RCC 7860 (cell line): Measurements from ENCODE around the gene AP1B1.
A peak's percentile ranks its signal among the peaks of the same experiment; 100 is the strongest.

ENCODE experiments used
- DNase-seq: peaks from one replicate; pipeline ENCODE4 v3.0.0-alpha.2; 2015; ENCODE audit warnings: low spot score
- FAIRE-seq: peaks from 2 replicates; lab custom pipeline; 2012; peaks lifted over from hg19 to GRCh38; lab: Jason Lieb, UNC

Gene AP1B1

DNA sequence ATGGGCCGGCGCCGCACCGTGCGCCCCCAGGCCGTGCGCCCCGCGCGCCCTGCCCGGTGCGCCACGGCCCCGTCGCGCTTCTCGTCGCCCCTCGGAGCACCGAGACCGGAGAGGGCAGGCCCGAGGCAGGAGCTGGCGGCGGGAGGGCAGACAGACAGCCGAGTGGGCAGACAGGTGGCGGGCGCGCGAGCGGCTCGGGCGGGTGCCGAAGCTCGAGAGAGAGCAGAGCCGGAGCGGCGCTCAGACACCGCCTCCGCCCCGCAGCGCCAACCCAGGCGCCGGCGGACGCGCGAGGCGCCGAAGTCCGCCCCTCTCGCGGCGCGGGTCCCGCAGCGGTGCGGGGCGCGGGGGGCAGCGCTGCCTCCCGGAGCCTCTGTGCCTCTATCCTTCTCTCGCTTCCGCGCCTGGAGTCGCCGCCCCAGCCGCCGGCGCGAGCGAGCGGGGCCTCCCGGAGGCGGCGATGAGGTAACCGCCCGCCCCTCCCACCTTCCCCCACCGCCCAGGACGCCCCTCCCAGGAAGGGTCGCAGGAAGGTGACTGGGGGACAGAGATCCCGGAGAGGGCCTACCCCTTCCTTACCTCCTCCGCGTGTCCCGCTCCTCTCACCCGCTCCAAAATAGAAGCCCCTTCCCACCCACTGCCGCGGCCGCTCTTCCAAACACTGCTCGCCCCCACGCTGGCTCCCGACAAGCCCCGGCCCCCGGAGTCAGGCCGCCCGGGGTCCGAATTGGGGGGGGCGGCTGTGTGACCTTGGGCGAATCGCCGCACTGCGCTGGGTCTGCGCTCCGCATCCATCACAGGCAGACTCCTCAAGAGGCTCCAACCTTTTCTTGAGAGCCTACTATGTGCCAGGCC lies 72.9 kb downstream of the AP1B1 start, which contains the start of gene RASL10A:
Gene RASL10A (minus strand): TSS at position 412 of the 855 bp plus-strand sequence. CDS start 451 bp downstream, outside the sequence.
- no peak for FAIRE-seq
- no peak for DNase-seq

DNA sequence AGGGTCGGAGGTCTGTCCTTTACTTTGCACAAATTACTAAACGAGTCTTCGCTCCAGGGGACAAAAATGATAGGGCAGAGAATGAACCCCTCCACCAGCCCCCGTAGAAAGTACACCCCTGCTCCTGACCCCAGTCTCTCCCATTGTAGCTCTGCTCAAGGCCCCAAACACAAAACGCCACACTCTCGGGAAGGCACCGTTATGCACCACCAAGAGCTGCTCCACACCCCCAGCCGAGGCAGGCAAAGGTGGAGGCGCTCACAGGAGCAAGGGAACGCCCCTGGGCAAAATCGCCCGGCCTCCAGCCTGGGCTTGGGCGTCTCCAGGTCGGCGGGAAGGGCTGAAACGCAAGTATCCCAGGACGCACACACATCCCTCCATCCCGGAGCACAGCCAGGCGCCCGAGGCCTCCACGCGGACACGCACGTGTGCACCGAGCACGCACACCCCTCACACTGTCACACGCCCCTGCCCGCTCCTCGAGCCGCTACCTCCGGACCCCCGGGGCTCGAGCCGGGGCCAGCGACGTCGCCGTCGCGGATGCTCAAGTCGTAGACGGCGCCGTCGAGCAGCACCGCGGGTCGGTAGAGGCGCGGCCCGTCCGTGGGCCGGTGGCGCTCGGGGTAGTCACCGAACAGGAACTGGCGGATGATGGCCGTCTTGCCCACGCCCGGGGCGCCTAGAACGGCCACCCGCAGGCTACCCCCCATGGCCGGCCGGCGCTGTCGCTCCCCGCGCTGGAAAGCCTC lies 73.7 kb downstream of the AP1B1 start:
- no peak for DNase-seq
- FAIRE-seq, result no peak

DNA sequence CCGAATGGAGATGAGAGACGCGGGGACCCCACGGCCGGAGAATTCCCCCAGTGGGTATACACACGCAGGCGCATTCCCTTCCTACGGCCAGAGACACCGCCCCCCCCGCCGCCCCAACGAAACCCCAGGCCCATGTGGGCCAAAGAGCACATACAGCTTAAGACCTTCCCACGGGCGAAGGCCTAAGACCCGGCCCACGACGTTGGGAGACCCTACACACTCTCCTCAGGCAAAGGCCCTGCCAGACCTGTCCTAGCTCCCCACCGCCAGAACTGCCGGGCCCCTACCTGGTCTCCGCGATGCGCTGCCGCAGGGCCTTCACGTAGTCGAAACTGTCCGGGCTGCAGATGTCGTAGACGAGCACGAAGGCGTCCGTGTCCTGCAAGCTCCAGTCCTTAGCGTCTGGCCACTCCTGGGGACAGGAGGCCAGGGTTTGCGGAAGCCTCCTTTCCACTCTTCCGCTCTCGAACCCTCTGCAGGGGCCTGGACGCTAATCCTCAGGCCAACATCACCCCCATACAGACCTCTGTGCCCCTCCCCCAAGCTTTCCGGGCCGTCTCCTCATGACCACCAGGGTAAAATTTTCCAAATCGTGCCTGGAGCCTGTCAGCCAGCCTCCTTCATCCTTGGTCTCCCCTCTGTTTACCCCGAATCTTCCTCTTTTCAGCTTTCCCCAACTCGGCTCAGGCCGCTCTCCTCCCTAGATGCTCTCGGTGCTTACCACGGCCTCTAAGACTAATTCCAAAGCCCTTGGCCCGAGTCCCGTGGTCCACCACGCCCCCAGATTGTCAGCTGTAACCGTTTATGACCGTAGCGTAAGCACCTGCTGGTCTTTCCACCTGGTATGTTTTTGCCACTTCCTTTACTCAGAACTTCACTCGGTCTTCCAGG lies 74.5 kb downstream of the AP1B1 start:
- DNase-seq, result no peak
- FAIRE-seq, result no peak

DNA sequence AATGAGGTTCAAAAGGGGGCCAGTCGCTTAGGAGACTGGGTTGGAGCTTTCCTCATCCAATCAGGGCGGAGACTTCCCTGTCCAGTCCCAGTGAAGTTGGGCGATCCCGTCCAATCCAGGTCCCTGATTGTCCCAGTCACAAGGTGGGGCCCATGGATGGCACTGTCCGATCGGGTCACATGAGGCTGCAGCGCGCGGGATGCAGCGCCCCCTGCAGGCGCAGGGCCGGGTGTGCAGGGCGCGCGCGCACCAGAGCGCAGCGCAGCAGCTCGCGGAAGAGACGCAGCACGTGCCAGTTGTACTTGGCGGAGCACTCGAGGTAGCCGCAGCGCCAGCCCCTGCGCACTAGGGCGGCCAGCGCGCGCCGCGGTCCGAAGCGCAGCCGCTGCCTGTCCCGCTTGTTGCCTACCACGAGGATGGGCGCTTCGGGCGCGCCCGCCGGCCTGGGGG lies 75.2 kb downstream of the AP1B1 start:
- DNase-seq (no peak), FAIRE-seq (no peak)

DNA sequence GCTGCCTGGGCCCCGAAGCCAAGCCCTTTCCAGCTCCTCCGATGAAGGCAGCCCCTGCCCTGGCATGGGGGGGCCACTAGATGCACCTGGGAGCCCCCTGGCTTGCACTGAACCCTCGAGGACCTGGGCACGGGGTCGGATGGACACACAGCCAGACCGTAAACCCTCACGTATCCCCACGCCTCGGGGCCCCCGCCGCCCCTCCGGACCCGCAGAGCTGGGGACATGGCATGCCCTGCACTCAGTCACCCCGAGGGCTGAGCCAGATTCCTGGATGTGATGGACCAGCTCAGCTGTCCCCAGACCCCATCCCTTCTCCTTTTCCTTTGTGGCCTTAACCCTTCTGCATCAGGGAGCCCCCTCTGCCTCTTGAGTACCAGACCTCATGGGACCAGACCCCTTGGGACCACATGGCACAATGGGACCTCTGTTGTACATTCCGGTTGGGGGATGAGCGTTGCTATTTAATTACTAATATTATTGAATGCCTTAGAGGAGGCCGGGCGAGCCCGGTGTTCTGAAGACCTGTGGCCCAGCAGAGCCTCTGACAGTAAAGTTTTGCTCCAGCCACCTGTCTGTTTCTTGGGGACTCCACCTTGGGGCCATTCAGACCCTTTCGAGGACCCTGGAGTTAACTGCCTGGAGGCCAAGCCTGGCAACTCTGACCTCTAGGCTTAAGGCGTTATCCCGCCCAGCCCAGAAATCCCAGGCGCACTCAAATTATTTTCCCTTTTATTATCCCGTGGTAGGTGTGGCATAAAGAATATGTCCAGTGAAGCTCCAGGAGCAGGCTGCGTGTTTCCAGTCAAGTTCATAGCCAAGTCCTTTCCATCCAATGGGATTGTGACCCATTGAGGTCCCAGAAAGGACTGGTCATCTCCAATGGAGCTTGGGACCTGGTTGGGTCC lies 75.9 kb downstream of the AP1B1 start:
- FAIRE-seq (no peak), DNase-seq (no peak)

DNA sequence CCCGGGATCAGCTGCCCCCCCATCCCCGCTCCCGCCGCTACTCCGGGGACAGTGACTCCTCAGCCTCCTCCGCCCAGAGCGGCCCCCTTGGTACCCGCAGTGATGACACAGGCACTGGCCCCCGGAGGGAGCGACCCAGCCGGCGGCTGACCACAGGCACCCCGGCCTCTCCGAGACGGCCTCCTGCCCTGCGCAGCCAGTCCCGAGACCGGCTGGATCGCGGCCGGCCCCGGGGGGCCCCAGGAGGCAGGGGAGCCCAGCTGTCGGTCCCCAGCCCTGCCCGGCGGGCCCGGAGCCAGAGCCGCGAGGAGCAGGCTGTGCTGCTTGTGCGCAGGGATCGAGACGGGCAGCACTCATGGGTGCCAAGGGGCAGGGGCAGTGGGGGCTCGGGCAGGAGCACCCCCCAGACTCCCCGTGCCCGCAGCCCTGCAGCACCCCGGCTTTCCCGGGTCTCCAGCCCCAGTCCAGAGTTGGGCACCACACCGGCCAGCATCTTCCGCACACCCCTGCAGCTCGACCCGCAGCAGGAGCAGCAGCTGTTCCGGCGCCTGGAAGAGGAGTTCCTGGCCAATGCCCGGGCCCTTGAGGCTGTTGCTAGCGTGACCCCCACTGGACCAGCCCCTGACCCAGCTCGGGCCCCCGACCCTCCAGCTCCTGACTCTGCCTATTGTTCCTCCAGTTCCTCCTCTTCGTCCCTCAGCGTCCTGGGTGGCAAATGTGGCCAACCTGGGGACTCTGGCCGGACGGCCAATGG lies 76.7 kb downstream of the AP1B1 start:
- FAIRE-seq (no peak), DNase-seq (no peak)

DNA sequence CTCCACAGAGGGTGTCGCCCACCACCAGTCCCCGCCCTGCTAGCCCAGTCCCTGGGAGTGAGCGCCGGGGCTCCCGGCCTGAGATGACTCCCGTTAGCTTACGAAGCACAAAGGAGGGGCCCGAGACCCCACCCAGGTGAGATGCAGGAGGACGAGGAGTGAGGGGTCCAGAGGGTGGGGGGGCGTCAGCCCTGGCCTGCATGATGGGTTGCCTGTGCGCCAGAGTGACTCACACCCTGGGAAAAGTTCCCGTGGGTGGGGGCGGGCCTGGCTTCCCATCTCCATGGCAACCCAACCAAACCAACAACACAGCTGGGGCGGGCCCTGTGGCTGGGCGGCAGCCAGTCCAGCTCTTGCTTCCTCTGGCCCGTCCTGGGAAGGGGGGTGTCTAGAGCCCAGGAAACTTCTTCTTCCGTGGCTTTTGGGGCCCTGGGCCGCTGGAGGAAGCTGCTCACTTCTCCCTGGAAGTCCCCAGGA lies 77.5 kb downstream of the AP1B1 start:
- peak; percentile 90 for DNase-seq
- FAIRE-seq, result peak; percentile 78

DNA sequence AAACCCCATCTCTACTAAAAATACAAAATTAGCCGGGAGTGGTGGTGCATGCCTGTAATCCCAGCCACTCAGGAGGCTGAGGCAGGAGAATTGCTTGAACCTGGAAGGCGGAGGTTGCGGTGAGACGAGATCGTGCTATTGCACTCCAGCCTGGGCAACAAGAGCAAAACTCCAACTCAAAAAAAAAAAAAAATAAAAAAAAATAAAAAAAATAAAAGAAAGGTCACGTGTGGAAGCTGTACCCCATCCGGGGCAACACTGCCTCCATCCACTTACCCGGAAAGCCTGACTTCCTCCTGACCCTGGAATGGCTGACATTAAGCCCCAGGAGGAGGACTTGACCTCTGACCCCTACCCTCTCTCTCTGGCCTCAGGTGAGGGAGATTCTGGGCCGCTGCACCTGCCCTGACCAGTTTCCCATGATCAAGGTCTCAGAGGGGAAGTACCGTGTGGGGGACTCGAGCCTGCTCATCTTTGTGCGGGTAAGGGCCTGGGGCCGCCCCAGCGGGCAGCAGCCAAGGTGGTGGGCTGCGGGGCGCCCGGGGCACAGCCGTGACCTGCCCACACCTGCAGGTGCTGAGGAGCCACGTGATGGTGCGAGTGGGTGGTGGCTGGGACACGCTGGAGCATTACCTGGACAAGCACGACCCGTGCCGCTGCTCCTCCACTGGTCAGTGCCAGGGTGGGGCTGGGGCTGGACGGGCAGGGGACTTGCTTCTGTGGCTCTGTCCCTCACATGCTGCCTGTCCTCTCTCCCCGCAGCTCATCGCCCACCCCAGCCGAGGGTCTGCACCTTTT lies 78.1 kb downstream of the AP1B1 start:
- FAIRE-seq, result no peak

DNA sequence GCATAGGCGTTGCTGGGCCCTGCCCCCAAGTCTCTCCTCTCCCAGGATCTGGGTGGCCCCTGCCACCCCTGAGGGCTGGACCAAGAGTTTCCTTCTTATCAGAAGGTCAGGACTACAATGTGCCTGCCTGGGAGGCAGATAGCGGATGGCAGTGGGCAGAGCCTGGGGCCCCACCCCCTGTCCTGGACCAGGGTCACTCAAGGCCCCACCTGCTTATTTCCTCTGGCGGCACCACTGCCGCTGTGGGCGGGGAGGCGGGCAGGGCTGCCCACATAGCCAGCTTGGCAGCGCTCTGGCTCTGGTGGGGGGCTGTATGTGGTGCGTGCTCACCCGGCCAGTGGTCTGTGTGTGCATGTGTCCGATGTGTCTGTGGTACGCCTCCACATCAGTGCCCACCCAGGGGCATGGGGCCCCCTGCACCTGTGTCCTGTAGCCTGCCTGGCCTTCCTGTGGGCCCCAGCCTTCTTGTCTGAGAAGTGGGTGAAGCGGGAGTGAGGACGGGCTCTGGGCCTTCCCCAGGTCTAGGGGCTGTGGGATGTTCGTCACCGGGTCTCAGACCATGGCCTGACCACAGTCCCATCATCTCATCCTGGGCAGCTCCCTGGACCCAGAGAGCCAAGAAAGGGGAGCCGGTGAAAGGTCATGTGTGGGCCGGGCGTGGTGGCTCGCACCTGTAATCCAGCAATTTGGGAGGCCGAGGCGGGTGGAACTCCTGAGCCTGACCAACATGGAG lies 78.9 kb downstream of the AP1B1 start:
- no peak for FAIRE-seq
- no peak for DNase-seq

More for the DNA sequence above, 78.1 kb downstream of the AP1B1 start:
- DNase-seq, result no peak

DNA sequence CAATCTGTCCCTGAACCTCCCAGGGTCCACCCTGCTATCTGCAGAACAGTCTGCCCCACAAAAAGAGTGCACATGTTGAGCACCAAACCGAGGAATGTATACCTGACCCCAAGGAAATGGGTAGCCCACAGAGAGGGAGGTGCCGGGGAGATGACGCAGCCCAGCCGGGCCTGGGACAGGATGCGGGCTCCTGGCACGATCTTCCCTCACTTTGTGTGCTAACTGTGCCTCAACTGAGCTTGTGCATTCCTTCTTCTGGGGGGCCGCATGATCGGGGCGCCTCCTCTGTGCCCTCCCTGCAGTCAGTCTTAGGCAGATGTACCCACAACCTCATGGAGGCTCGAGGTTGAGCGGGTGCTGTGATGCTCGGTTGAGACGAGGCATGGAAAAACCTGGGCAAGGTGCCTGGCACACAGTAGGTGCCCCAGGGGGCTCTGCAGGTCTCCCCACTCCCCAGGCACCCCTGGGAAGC lies 79.5 kb downstream of the AP1B1 start:
- FAIRE-seq, result no peak
- DNase-seq, result peak; percentile 60

DNA sequence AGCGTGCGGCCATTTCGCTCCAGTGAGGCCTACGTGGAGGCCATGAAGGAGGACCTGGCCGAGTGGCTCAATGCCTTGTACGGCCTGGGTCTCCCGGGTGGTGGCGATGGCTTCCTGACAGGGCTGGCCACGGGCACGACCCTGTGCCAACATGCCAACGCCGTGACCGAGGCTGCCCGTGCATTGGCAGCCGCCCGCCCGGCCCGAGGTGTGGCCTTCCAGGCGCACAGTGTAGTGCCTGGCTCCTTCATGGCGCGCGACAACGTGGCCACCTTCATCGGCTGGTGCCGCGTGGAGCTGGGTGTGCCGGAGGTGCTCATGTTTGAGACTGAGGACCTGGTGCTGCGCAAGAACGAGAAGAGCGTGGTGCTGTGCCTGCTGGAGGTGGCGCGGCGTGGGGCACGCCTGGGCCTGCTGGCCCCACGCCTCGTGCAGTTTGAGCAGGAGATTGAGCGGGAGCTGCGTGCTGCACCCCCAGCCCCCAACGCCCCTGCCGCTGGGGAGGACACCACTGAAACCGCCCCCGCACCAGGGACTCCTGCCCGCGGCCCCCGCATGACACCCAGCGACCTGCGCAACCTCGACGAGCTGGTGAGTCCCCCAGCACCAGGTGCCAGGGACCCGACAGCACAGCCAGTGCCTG lies 80.1 kb downstream of the AP1B1 start:
- no peak for FAIRE-seq
- DNase-seq, result no peak

DNA sequence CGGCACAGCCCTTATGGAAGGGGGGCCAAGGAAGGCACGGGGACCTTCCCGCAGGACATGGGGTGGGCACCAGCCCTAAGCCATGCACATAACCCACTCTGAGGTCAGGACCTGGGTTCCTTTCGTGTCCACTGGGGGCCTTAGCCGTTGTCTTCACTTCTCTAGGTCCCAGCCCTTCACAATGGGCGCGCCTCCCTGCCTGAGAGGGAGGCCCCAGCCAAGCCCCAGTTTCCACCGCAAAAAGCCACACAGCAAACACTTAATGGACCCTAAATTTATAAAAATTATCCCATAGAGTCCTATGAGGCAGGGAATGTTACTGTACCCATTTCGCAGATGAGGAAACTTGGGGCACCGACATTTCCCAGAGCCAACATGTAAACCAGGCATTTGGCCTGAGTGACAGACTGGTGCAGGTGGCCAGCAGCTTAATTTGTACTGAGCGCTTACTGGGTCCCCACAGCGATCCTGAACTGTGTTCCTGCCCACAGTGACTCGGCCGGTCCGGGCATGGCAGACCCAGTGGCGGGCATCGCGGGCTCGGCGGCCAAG lies 80.7 kb downstream of the AP1B1 start:
- DNase-seq, result no peak
- FAIRE-seq, result no peak

DNA sequence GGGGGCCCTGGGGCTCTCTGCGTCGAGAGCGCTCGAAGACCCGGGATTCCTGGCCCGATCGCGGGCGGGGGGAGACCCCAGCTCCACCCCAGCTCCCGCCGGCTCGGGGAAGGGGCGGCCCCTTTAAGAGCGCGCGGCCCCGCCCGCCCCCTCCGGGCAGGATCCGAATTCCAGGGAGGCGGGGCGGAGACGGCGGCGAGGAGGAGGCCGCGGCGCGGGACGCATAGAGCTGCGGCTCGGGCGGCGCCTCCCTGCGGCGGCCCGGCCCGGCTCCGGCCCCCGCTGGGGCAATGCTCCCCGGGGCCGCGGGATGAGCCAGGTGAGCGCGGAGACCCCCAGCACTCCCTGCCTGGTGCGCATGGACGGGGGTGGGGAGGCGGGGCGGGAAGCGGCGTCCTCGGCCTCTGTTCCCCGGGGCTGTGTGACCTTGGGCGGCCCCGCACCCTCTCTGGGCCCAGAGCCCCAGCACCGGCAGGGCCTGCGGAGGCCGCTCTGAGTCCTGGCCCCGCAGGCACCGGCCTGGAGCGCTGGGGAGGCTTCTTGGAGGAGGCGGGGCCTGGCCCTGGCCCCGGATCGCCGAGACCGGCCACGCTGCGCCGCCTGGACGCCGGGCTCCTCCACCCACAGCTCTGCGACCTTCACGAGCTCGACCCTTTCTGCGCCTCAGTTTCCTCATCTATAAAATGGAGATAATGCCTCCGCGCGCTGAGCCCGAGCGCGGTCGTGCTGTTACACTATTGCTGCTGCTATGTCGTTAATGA lies 81.4 kb downstream of the AP1B1 start:
- FAIRE-seq (no peak), DNase-seq (peak; percentile 42)

DNA sequence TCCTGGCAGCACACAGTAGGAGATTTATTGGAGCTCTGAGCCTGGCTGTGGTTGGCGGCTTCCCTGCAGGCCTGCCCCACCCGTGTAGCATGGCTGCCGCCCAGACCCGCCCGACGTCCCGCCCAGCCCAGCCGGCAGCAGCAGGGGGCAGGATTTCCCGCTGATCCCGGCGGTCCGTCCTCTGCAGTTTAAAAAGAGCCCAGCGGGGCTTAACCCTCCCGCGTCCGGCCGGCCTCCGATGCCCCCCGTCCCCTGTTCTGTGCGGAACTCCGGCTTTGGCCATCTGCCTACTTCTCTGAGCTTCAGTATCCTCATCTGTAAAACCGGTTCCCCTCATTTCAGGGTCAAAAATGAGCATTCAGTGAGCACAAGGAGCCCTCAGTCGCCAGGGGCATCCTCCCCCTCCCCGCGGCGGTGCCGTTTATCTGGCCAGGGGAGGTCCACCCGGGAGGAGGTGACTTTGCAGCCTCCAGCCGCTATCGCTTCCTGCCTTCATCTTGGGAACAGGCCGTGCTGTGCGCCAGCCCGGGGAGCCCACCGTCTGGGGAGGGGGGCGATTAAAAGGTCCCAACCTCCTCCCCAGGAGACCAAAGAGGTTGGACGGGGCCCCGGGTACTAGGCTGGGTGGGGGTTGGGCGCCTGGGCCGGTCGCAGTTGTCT lies 82.1 kb downstream of the AP1B1 start, which contains the start of gene GAS2L1:
Gene GAS2L1 (plus strand): TSS at position 476 of the 660 bp plus-strand sequence. CDS start 1,456 bp downstream, outside the sequence.
- DNase-seq, result peak; percentile 58
- FAIRE-seq, result no peak

DNA sequence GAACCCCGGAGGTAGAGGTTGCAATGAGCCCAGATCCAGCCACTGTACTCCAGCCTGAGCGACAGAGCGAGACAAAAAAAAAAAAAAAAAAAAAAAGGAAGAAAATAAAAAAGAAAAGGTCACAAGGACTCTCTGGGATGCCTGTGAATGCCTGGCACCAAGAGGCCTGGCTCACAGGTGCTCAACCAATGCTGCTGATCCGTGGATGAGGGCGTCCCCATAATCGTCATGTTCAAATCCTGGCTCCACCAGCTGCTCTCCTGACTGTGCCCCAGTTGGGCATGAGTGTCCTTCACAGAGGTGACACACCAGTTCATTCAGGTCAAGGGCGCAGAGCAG lies 82.6 kb downstream of the AP1B1 start:
- DNase-seq, result no peak
- no peak for FAIRE-seq
